Peyer's patch (tissue), 4 donors: Measurements from ENCODE around the gene NWD2.
A peak's percentile ranks its signal among the peaks of the same experiment; 100 is the strongest.

Experiments used
- POLR2A ChIP-seq, 2 donors: fragments of 450-650 bp; IDR thresholded peaks; one replicate each; pipeline ENCODE4 v1.5.1; 2017; ENCODE audit warnings: antibody characterized with exemption in 2 of 2, mild to moderate bottlenecking in 2 of 2, moderate library complexity in 2 of 2
- TF ChIP-seq, protein P1 (sequence below), 6 experiments: fragments of 450-650 bp in 4 of 6; fragments of 200-600 bp in 2 of 6; sonication (generic) in 1 of 6; IDR thresholded peaks; one replicate each; pipeline ENCODE4 v1.5.1; 2017 to 2019; ENCODE audit warnings: antibody characterized with exemption in 6 of 6, mild to moderate bottlenecking in 3 of 6, moderate library complexity in 1 of 6

DNA sequence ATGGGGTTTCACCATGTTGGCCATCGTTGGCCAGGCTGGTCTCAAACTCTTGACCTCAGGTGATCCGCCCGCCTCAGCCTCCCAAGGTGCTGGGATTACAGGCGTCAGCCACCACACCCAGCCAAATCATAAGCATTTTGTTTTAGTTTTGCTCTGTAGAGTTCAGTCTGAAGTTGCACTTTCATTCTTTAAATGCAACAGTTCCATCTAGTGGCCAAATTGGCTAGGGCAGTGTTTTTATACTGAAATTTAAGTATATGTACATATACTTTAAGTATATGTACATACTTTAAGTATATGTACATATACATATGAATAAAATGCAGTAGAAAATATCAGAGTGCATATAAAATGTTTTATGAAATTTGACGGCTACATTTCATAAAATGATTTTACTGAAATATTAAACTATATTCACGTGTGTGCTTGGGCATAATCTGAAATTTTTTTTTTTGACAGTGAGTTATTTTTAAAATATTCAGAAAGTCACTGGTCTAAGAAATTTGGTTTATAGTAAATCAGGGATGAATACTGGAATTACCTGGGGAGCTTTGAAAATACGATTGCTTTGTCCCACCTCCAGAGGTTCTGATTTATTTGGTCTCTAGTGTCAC lies 145.5 kb downstream of the NWD2 start:
- TF ChIP-seq POLR2A (IDR thresholded peaks at IDR 0.05), result no peak
- TF ChIP-seq, protein P1, sequence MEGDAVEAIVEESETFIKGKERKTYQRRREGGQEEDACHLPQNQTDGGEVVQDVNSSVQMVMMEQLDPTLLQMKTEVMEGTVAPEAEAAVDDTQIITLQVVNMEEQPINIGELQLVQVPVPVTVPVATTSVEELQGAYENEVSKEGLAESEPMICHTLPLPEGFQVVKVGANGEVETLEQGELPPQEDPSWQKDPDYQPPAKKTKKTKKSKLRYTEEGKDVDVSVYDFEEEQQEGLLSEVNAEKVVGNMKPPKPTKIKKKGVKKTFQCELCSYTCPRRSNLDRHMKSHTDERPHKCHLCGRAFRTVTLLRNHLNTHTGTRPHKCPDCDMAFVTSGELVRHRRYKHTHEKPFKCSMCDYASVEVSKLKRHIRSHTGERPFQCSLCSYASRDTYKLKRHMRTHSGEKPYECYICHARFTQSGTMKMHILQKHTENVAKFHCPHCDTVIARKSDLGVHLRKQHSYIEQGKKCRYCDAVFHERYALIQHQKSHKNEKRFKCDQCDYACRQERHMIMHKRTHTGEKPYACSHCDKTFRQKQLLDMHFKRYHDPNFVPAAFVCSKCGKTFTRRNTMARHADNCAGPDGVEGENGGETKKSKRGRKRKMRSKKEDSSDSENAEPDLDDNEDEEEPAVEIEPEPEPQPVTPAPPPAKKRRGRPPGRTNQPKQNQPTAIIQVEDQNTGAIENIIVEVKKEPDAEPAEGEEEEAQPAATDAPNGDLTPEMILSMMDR (IDR thresholded peaks at IDR 0.05), result peak; percentile 15 to 80 (median 70)
